NCI-H345 (cell line): ENCODE data around the gene AFAP1L2.

Experiments used
- DNase-seq: peaks from one replicate; lab custom pipeline; 2025; lab: John Stamatoyannopoulos, UW

The AFAP1L2 gene

DNA sequence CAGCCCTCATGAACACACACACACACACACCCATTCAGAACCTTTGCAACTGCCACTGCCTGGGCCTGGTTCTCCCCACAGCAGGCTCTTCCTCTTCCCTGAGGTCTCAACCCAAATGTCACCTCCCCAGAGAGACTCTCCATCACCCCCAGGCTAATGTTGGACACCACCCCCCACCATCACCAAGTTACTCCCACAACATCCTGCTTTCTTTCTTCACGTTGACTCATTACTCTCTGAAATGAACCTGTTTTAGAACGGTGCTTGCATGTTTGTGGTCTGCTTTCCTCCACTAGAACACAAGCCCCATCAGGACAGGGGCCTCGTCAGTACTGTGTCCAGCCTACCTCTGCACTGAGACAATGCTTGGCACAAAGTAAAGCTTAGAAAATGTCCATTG is 16.0 kb downstream of the AFAP1L2 start:
- DNase-seq: no peak

DNA sequence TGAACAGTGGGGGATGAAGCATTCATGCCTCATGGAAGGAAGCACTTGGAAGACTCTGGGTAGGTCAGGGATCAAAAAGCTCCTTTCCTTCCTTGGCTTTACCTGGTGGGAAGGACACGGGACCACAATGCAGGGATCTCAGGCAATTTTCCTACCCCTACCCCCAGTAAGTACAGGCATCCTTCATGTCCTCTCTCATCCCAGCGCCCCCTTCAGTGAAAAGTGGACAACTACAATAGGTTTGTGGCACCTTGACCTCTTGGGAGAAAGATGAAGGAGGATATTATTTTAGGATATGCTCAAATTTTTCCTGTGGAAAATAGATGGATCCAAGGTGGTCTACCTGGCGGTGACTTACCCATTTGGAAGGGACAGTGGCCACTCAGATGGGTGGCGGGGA is 16.5 kb downstream of the AFAP1L2 start:
- DNase-seq: no peak

DNA sequence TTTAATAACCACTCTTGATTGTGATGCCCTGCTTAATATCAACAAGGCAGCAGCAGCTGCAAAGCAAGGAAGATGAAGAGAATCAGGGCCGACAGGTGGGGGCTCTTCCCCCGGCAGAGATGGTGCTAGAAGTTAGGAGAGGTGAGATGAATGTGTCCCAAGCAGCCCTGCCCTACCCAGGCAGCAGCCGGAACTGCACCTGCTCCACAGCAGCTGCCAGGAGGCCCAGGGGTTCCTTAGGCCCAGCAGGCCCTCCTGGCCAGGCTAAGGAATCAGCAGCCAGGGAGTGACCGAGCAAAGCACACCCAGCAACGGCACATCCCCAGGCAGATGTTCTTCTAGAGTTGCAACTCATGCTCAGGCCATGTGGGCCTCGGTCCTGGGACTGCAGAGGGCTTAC is 17.9 kb downstream of the AFAP1L2 start:
- no peak for DNase-seq

DNA sequence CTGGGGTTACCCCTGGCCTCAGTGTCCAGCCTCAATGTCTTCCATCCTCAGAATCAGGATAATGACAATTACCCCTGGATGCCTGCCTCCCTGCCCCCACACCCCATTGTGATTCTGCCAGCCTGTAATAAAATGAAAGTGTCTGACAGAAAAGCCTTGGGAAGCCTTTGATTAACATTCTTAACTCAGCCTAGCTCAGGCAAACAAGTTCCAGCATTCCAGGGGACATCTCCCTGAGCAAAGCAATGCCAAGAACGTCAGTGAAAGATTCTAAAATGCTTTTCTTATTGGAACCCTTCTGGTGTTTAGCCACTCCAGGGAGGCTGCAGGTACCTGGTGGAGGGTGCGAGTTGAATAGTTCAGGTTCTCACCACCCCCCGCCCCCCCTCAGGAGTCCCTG is 18.7 kb downstream of the AFAP1L2 start:
- no peak for DNase-seq

DNA sequence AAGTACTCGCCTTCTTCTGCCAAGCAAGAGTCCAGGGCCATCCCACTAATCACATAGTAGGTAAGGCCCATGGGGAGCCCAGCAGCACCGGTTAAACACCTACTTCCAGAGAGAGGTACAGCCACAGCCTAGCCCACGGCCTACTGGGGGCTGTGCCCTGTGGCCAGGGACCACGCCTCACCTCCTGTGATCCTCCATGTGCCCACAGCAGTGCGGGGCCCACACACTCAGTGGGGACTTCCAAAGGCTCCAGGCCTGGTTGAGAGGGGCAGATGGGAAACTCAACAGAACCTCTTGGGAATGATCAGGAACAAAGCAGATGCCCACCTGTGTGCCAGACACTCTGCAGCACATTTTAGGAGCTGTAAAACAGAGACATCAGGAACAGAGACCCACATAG is 19.7 kb downstream of the AFAP1L2 start:
- no peak for DNase-seq

DNA sequence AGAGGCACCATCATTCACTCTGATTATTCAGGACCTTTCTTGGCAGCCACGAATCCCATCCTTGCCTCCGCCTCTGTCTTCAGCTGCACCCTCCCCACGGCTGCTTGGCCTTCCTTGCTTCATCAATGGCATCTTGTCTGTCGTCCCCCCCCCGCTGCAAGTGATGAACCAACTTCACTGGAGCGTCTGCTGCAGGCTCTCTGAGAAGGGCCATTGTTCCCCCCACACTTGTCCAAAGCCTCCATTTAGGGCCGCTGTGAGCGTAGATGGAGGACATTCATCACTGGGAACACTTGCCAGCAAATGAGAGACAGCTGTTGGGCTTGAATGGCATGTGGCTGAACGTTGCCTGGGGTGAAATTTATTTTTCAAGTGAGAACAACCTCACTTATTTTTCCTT is 20.1 kb downstream of the AFAP1L2 start:
- DNase-seq: no peak

DNA sequence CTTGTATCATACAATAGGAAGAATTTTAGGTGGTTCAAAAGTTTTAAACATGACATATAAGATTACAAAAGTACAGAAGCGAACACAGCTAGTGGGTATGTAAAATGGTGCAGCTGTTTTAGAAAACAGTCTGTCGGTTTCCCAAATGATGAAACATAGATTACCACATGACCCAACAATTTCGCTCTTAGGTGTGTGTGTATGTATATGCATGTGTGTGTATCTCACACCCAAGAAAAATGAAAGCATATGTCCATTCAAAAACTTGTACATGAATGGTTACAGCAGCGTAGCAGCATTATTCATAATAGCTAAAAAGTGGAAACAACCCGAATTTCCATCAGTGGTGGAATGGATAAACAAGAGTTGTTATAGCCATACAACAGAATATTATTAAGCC is 23.5 kb downstream of the AFAP1L2 start:
- no peak for DNase-seq

DNA sequence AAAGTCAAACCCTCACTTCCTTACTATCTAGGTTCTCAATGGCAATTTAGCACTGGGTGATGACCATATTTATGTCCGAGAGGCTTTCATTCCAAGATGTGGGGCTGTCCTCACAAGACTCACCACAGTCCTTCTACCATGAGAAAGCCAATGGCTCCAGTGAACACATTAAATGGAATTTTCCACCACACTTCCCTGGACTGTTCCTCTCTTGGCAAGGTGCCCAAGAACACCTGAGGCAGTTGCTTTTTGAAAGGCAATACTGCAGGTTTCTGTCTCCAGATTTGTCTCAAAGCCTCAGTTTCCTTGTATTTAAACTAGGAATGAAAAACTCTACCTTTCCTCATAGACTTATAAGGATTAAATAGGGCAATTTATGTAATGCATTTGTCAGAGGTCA is 24.2 kb downstream of the AFAP1L2 start:
- DNase-seq: peak; percentile 7

DNA sequence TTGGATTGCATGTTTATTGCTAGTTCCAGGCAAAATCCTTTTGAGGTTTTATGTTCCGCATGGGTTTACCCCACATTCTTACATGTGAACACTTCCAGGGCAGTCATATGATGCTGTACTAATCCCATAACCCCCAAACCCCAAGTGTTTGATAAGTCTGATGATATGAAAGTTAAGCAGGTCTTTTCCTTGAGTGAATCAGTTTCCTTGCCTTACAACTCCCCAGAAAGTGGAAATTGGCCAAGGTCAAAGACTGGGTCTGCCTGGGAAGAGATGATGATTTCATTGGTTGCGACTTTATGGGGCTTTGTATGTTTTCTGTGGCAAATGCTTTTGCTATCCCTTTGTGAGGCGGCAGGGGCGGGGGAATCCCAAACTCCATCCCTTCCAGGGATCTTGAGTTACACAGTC is 24.7 kb downstream of the AFAP1L2 start:
- no peak for DNase-seq

DNA sequence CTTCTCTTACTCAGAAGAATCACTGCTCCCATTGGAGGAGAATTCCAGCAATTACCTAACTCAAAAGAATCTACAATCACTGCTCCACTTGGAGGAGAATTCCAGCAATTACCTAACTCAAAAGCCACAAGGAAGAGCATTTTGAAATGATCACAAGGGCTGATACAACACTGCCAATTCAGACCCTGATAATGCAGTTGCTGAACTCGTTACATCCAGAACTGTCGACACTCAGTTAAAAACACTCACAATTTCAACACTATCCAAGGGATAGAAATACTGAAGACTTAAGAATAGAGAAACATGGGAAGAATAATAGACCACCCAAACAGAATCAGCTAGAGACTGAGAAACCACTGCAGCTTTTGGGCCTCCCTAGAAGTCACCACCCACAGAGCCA is 27.8 kb downstream of the AFAP1L2 start:
- no peak for DNase-seq

DNA sequence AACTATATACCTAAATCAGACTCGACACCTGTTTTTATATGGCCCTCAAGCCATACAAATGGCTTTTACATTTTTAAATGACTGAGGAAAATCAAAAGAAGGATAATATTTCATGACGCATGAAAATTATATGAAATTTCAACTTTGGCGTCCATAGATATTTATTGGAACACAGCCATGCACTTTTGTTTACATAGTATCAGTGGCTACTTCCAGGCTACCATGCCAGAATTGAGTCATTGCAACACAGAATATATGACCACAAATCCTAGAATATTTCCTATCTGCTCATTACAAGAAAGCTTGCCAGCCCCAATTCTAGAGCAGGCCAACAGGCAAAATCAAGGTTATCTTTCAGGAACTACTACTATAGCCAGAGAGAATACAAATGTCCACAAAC is 29.3 kb downstream of the AFAP1L2 start:
- no peak for DNase-seq

DNA sequence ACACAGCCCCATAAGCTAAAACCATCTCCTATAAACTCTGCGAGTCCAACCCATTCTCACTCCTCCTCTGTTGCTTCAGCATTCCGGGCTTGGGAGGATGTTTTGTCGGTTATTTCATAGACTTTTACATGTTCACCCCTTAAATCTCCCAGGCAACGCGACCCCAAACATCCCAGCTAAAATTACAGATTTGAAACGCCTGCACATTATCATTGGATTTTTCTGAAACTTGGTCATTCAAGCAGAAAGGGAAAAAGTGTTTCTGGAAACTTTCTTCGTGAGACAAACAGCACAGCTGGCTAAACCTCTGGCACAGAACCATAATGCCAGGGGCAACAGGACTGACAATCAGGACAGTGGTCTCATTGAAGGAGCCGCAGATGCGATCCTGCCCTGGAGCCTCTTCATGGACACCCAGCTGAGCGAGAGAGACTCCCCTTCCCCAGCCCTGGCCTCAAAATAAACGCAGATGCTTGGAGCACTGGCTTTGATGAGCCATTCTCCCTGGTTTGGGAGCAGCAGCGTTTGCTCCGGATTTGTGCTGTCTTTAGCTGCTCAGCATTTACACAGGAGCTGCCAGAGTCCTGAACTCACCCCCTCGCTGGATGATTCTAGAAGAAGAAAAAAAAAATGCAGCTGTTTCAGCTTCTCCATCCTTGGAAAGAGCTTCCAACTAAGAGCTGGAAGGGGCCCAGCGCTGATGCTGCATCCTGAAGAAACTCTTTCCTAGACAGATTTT is 30.1 kb downstream of the AFAP1L2 start:
- DNase-seq: no peak

DNA sequence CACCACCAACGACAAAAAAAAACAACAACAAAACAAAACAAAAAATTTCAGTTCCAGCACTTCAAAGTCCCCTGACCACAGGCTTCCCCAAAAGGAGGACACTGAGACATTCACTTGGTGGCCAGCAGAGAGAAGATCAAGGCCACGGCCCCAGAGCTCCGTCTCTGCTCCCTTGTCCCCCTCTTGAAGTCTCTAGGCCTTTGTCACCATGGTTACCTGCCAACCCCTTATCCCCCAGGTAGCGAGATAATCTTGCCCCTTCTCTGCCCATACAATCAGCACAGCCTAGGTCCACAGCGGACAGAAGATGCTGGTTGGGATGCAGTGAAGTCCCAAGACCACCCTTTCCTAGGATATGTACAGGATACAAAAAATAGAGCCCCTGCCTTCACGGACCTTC is 30.7 kb downstream of the AFAP1L2 start:
- DNase-seq: no peak

DNA sequence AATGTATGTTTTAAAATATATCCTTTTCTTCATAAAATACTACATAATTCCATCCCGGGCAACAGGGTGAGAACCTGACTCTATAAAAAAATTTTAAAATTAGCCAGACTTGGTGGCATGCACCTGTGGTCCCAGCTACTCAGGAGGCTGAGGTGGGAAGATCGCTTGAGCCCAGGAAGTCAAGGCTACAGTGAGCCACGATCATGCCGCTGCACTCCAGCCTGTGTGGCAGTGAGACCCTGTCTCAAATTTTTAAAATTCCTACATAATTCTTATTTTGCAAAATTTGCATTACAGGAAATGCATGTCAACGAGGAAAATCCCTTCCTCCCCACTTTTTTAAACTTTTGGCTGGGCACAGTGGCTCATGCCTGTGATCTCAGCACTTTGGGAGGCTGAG is 31.3 kb downstream of the AFAP1L2 start:
- DNase-seq: no peak

DNA sequence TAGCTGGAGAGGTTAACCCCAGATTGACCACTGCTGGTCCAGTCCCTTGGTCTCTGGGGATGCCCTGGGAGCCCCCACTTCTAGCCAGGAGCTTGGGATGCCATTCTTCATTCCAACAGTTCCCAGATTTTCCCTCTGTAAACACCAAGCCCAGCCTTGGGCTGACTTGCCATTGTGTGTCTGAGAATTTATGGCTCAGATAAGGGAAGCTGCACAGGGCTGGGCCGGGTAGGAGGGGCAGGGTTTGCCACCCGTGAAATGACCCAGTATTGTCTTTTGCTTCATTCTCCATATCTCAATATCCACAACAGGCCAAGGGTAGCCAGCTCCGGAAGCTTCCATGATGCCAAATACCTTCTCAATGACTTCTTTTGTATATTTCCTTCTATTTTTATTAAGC is 32.1 kb downstream of the AFAP1L2 start:
- no peak for DNase-seq

DNA sequence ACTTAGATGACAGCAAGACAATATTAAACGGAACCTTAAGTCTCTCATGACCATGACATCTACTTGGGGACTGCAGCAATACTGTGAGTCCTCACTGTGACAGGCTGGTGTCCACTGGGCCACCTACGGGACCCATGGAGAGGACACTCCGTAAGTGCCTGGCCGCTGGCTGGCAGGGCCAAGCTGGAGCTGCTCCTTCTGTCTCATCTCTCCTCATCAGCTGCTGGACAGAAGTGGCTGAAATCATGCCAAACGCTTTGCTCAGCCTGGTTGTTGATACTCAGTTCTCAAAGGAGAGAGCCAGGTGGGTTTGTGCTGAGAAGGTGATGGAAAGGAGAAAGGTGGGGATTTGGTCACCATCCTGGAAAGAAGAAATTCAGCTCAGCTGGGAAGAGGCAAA is 33.3 kb downstream of the AFAP1L2 start:
- DNase-seq: no peak

DNA sequence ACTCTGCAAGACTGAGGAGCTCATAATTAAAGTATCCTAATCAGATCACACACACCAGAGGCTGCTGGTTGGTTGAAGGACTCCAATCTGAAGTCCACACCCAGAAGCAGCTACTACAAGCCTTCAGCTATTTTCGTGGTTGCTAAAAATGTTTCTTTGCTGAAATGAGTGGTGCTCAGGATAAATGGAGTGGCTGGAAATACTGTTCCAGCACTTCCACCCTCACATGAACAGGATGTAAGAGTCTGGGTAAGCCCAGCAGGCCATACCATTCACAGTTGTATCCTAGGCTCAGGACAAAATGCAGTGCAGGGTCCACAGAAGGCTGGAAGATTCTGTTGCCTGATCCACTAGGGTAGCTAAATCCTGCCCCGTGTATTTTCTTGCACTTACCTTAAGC is 34.1 kb downstream of the AFAP1L2 start:
- no peak for DNase-seq

DNA sequence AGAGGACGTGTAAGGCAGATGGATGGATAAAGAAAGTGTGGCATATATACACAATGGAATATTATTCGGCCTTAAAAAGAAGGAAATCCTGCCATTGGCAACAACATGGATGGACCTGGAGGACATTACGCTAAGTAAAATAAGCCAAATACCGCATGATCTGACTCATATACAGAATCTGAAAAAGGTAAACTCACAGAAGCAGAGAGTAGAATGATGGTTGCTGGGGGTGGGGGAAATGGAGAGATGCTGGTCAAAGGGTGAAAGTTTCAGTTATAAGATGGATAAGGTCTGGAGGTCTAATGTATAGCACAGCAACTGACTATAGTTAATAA is 36.3 kb downstream of the AFAP1L2 start:
- DNase-seq: no peak

DNA sequence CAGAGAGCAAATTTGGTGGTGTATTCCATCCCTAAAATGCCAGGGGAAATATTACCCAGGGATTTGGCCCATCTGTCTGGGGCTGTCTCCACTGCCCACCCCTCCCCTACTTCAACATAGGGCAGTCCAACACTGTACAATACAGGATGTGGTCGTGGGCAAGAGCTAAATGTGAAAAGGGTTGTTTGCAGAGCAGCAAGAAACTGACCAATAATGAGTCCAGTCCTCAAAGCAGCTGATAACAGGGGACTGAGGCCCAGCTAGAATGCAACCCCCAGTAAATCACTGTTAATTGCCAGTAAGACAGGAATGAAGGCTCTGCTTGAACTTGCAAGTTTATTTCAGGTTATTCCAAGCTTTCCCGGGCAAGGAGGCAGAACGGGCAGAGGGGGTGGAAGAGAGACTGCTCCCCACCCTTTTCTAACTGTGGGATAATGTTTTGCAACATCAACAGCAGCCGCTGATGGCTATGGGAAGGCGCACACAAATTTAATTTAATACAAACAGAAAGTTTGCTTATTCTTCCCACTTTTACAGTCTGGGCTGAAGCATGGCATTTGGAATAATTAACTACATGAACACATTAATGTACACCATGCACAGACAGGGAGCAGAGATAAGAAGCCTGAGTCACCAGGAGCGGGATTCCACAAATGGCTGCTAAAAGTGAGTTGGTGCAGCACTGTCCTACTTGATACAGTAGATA is 36.8 kb downstream of the AFAP1L2 start:
- DNase-seq: no peak

DNA sequence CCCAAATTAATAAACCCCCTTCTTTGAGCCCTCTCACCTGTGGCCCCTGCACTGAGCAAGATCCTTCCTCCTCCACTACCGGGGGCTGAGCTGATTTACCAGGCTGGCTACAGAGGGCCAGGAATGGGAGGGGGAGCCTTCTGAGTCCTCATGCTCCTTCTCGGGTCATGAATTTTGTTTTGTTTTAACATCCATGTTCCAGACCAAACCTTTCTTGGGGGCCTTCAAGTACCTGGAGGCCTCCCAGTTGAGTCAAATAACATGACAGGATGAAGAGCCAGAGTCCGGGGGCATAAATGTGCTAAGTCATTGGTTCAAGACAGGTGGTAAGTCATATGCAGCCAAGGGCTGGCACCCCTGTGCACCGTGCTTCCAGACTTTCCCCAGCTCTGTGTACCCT is 39.6 kb downstream of the AFAP1L2 start:
- no peak for DNase-seq

DNA sequence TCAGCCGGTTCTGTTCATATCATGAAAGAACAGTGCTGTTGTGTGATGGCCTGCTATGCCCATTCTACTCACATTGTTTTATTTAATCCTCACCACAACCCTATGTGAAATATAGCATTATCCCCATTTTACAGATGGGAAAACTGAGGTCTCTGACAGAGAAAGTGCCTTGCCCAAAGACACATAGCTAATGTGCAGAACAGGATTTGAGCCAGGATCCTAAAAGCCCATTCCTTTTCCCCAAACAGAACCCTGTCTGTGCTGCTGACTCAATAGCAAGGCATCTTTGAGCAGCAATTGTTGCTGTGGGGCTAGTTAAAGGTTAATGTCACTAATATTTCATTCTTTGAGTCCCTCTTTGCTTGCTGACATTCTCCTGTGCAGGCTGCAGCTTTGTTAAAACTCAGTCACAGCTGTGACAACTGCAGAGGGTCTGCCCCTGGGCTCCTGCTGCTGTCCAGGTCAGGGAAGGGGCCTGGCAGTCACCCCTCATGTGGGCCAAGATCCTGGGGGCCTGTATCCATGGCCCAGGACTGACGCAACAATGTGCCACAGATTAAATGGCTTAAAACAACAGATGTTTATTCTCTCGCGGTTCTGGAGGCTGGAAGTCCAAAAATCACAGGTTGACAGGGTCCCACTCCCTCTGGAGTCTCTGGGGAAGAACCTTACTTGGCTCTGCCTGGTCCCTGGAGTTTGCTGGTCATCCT is 40.4 kb downstream of the AFAP1L2 start:
- DNase-seq: no peak

DNA sequence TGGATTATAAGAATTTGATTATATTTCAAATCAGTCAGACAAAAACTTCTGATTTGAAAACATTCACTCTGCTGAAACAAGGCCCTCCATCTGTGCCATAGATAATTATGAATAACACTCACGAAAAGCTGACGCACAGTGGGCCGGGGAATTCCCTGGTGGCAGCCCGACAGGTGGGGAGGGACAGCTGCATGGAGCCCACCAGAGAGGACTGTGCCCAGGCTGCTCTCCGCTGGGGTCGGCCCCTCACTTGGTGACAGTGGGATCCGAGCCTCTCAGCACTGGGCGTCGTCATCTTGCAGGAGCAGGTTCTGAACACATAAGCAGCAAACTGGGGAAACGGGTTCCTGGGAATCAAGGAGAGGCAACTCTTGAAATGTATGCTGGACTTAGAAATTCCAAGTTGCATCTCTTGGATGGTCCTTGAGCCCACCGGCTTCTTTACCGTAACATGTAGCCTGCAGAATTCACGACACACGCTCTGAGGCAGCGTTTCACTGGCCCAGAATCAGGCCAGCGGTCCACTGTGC is 41.4 kb downstream of the AFAP1L2 start:
- DNase-seq: no peak

DNA sequence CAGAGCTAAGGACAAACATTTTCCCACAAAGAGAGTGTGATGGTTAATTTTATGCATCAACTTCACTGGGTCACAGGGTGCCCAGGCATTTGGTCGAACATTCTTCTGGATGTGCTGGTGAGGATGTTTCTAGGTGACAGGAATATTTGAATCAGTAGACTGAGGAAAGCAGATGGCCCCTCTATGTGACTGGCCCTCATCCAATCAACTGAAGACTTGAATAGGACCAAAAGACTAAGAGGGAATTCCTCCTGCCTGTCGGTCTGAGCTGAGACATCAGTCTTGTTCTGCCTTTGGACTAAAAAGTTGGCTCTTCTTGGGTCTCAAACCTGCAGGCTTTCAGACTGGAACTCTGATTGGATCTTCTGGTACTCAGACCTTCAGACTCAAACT is 44.4 kb downstream of the AFAP1L2 start:
- DNase-seq: no peak
